ENCODE measurements around the gene MAP2K5.

GRCh38 chr15:67784090-67784781 lies 241.7 kb downstream of the MAP2K5 start:
- TF ChIP-seq ZFP3 (CRISPR knock-in tag; IDR thresholded peaks at IDR 0.05) (no peak), ARNTL (CRISPR knock-in tag; IDR thresholded peaks at IDR 0.05; ENCODE audit: borderline replicate concordance, low read depth) (no peak), OSR1 (CRISPR knock-in tag; IDR thresholded peaks at IDR 0.05) (no peak), ZNF70 (CRISPR knock-in tag; IDR thresholded peaks at IDR 0.05) (no peak), ZNF8 (CRISPR knock-in tag; IDR thresholded peaks at IDR 0.05) (no peak), CREB5 (CRISPR knock-in tag; IDR thresholded peaks at IDR 0.05; ENCODE audit: low read depth) (no peak), CSRNP3 (CRISPR knock-in tag; IDR thresholded peaks at IDR 0.05) (no peak), PPARA (CRISPR knock-in tag; IDR thresholded peaks at IDR 0.05; ENCODE audit: borderline replicate concordance) (no peak), BACH2 (CRISPR knock-in tag; IDR thresholded peaks at IDR 0.05; ENCODE audit: borderline replicate concordance) (no peak), POU6F1 (CRISPR knock-in tag; IDR thresholded peaks at IDR 0.05; ENCODE audit: borderline replicate concordance, low read depth) (no peak), ZC3H10 (CRISPR knock-in tag; IDR thresholded peaks at IDR 0.05) (no peak)
